HG02642 (cell line): ENCODE measurements around the gene EDEM2.
A peak's percentile ranks its signal among the peaks of the same experiment; 100 is the strongest.
"Not testable (repeated sequence)": the region's sequence is repeated elsewhere in the genome, so short reads cannot be mapped to it uniquely, and the experiment has no call there.

ENCODE experiments used
- ATAC-seq: cut with Tn5 transposase; IDR thresholded peaks from one replicate; pipeline ENCODE4 v1.9.1; 2021; ENCODE audit warnings: mild to moderate bottlenecking; ENCODE audit not compliant: unreplicated experiment, poor library complexity

EDEM2 gene

GRCh38 chr20:35133031-35133430 is 14.1 kb downstream of the EDEM2 start:
- no peak for ATAC-seq

- ATAC-seq = no peak
Observed at GRCh38 chr20:35131934-35132333, 15.2 kb downstream of the EDEM2 start.

GRCh38 chr20:35129647-35130069 is 17.5 kb downstream of the EDEM2 start:
- ATAC-seq = no peak

GRCh38 chr20:35125753-35126152 is 21.4 kb downstream of the EDEM2 start:
- ATAC-seq = no peak

GRCh38 chr20:35122756-35123405 is 24.3 kb downstream of the EDEM2 start:
- ATAC-seq = no peak

GRCh38 chr20:35121186-35121585 is 25.9 kb downstream of the EDEM2 start:
- ATAC-seq = no peak

GRCh38 chr20:35120012-35120701 is 27.0 kb downstream of the EDEM2 start:
- no peak for ATAC-seq

- no peak for ATAC-seq
Observed at GRCh38 chr20:35117629-35118028, 29.5 kb downstream of the EDEM2 start.

- no peak for ATAC-seq
Observed at GRCh38 chr20:35117196-35117595, 29.9 kb downstream of the EDEM2 start.

GRCh38 chr20:35116258-35116657 is 30.9 kb downstream of the EDEM2 start:
- ATAC-seq = no peak

- ATAC-seq = no peak
Observed at GRCh38 chr20:35115606-35116005, 31.5 kb downstream of the EDEM2 start.

GRCh38 chr20:35112276-35112675 is 34.9 kb downstream of the EDEM2 start:
- ATAC-seq = not testable (repeated sequence)

GRCh38 chr20:35111141-35111888 is 35.8 kb downstream of the EDEM2 start:
- ATAC-seq = no peak

- no peak for ATAC-seq
Observed at GRCh38 chr20:35108921-35109320, 38.2 kb downstream of the EDEM2 start.

- no peak for ATAC-seq
Observed at GRCh38 chr20:35106827-35107380, 40.2 kb downstream of the EDEM2 start.

- ATAC-seq = no peak
Observed at GRCh38 chr20:35104685-35105295, 42.3 kb downstream of the EDEM2 start.

GRCh38 chr20:35101620-35102019 is 45.5 kb downstream of the EDEM2 start:
- no peak for ATAC-seq

GRCh38 chr20:35093267-35093884 is 53.8 kb downstream of the EDEM2 start:
- ATAC-seq = no peak

GRCh38 chr20:35092524-35093266 is 54.4 kb downstream of the EDEM2 start, which contains the start of gene TRPC4AP:
Gene TRPC4AP (minus strand): TSS chr20:35092807. CDS start chr20:35092781, 26 bp downstream.
- peak; percentile 96 for ATAC-seq
